Dendritic cell treated with granulocyte-macrophage colony-stimulating factor and Interleukin-4, amounts not matched to agents 40 ng/mL and 50 ng/mL, for 4 days (primary cell): ENCODE data around the gene NLGN1.
"Not testable (repeated sequence)": the region's sequence is repeated elsewhere in the genome, so short reads cannot be mapped to it uniquely, and the experiment has no call there.

Experiments
- H3K27ac Mint-ChIP-seq: one replicate; pipeline ENCODE4 v1.8.0; 2022; ENCODE audit warnings: mild to moderate bottlenecking, mixed read lengths
- H3K27me3 Mint-ChIP-seq: one replicate; pipeline ENCODE4 v1.8.0; 2022; ENCODE audit warnings: mild to moderate bottlenecking, mixed read lengths
- H3K36me3 Mint-ChIP-seq: one replicate; pipeline ENCODE4 v1.8.0; 2022; ENCODE audit warnings: low read depth, mixed read lengths
- H3K4me1 Mint-ChIP-seq: one replicate; pipeline ENCODE4 v1.8.0; 2022; ENCODE audit warnings: low read depth, mixed read lengths
- H3K4me3 Mint-ChIP-seq: one replicate; pipeline ENCODE4 v1.8.0; 2022; ENCODE audit warnings: mild to moderate bottlenecking, moderate library complexity, mixed read lengths
- H3K9me3 Mint-ChIP-seq: one replicate; pipeline ENCODE4 v1.8.0; 2022; ENCODE audit warnings: mixed read lengths
- intact Hi-C: fragments of 100-400 bp; cut with micrococcal nuclease; formaldehyde crosslinking; loops from one replicate; pipeline ENCODE4 v1.15.0; 2022

NLGN1 gene

DNA sequence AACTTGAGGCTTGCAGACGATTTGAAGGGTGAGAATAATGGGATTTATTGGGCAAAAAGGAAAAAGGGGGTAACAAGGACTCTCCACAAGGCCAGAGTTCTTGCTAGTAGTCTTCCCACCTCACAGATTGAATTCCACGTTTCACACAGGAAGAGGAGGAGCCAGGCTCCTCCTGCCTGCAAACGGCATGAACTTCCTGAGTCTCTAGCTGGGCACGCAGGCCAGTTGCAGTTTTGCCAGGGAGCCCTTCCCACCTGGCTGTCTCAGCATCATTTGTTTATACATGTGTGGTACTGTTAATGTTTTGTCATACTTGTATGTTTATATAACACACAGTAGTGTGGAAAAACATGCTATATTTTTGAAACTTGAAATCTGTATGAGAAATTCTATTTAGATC, 155.0 kb downstream of the NLGN1 start:
- intact Hi-C loops = loop anchor here (2.0 kb wide), 1 partner anchor 180 kb away; no protein-coding TSS in a partner anchor
- no peaks in the 10 kb centered on the region for H3K4me1 Mint-ChIP-seq

DNA sequence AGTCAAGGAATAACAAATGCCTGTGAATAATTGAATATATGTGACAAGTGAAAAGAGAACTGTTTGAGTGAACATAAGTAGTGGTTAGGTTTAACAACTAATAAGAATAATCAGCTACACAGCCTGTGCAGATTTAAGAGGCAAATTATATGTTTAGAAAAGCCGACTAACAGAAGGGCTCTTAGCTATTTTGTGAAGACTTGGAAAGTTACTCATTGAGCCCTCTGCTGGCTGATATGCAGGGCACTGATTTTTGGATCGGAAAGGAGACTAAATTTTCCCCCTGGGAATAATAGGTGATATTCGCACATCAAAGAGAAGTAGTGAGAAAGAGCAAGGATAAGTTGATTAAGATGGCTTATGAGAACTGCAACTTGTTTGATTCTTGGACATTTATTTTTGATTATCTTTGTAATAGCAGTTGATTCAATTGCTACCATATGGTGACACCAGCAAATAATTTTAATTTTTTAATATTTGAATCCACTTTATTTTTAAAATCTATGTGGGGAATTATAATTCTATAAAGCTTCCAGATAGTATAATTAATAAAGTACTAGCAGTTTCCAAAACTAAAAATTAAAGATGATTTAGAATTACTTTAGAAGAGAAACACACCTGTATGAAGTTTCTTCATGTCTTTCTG, 156.2 kb downstream of the NLGN1 start:
- H3K9me3 Mint-ChIP-seq = no peaks in the 10 kb centered on the region
- H3K4me1 Mint-ChIP-seq = no peaks in the 10 kb centered on the region
- intact Hi-C loops = loop anchor here (2.0 kb wide), 1 partner anchor 181 kb away; no protein-coding TSS in a partner anchor
- H3K27me3 Mint-ChIP-seq = no peaks in the 10 kb centered on the region
- H3K27ac Mint-ChIP-seq = no peak overlapping the region
- H3K36me3 Mint-ChIP-seq = no peaks in the 10 kb centered on the region
- no peak overlapping the region for H3K4me3 Mint-ChIP-seq

More for the DNA sequence above, 155.0 kb downstream of the NLGN1 start:
- H3K4me3 Mint-ChIP-seq = no peak overlapping the region
- no peaks in the 10 kb centered on the region for H3K36me3 Mint-ChIP-seq
- no peak overlapping the region for H3K27ac Mint-ChIP-seq
- no peaks in the 10 kb centered on the region for H3K27me3 Mint-ChIP-seq
- H3K9me3 Mint-ChIP-seq = no peaks in the 10 kb centered on the region

DNA sequence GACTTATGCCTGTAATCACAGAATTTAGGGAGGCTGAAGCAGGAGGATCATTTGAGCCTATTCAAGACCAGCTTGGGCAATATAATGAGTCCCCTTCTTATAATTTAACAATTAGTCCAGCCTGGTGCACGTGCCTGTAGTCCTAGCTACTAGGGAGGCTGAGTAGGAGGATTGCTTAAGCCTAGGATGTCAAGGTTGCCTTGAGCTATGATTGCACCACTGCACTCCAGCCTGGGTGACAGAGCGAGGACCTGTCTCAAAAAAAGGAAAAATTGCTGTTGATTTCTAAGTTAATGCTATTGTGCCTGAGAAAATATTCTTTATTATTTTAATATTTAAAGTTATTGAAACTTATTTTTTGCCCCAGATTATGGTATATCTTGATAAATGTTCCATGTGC, 159.0 kb downstream of the NLGN1 start:
- H3K36me3 Mint-ChIP-seq = no peaks in the 10 kb centered on the region

DNA sequence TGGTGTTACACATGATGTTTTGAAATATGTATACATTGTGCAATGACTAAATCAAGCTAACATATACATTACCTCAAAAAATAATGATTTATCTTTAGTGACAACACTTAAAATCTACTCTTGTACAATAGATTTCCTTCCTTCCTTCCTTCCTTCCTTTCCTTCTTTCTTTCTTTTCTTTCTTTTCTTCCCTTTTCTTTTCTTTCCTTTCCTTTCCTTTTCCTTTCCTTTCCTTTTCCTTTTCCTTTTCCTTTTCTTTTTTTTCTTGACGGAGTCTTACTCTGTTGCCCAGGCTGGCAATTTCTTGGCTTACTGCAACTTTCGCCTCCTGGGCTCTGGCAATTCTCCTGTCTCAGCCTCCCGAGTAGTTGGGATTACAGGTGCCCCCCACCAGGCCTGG, 170.5 kb downstream of the NLGN1 start:
- Mint-ChIP-seq H3K9me3 (no peaks in the 10 kb centered on the region), H3K27ac (no peak overlapping the region), H3K4me3 (no peak overlapping the region), H3K36me3 (no peaks in the 10 kb centered on the region), H3K4me1 (no peaks in the 10 kb centered on the region), H3K27me3 (no peaks in the 10 kb centered on the region)
- intact Hi-C loops = no loop called here

More for the DNA sequence above, 159.0 kb downstream of the NLGN1 start:
- Mint-ChIP-seq H3K4me1 (no peaks in the 10 kb centered on the region), H3K9me3 (no peaks in the 10 kb centered on the region), H3K27me3 (no peaks in the 10 kb centered on the region), H3K4me3 (no peak overlapping the region), H3K27ac (no peak overlapping the region)
- intact Hi-C loops = no loop called here

DNA sequence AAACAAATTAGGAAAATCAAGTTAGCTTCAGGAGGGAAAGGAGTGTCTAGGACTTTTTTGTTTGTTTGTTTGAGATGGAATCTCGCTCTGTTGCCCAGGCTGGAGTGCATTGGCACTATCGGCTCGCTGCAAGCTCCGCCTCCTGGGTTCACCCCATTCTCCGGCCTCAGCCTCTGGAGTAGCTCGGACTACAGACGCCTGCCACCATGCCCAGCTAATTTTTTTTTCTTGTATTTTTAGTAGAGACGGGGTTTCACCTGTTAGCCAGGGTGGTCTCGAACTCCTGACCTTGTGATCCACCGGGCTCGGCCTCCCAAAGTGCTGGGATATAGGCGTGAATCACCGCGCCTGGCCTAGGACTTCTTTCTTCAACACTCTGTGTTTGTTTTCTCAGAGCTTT, 171.1 kb downstream of the NLGN1 start:
- Mint-ChIP-seq H3K4me3 (no peak overlapping the region), H3K27me3 (no peaks in the 10 kb centered on the region), H3K9me3 (no peaks in the 10 kb centered on the region), H3K36me3 (no peaks in the 10 kb centered on the region), H3K27ac (no peak overlapping the region), H3K4me1 (no peaks in the 10 kb centered on the region)
- intact Hi-C loops = no loop called here

DNA sequence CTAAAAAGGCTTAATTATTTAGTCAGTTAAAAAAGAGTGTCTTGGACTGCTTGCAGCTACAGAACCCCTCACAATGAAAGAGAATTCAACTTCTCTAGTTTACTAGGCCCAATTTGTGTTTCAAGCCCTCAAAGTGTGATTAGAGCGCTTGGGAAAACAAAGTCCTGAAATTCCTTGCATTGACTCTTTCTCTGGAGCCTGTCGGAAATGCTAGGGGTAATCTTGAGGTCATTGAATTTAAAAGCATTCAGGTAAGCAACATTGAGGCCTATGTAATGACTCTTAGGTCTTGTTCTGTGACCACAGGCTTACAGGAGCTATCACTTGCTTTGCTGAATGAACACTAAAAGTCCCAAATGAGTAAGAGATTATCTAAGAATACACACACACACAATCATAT, 186.0 kb downstream of the NLGN1 start:
- Mint-ChIP-seq H3K4me3 (no peak overlapping the region), H3K9me3 (no peaks in the 10 kb centered on the region), H3K27me3 (peaks cover 24% of the 10 kb centered on the region), H3K4me1 (peaks cover 10% of the 10 kb centered on the region), H3K27ac (no peak overlapping the region), H3K36me3 (no peaks in the 10 kb centered on the region)
- intact Hi-C loops = no loop called here

DNA sequence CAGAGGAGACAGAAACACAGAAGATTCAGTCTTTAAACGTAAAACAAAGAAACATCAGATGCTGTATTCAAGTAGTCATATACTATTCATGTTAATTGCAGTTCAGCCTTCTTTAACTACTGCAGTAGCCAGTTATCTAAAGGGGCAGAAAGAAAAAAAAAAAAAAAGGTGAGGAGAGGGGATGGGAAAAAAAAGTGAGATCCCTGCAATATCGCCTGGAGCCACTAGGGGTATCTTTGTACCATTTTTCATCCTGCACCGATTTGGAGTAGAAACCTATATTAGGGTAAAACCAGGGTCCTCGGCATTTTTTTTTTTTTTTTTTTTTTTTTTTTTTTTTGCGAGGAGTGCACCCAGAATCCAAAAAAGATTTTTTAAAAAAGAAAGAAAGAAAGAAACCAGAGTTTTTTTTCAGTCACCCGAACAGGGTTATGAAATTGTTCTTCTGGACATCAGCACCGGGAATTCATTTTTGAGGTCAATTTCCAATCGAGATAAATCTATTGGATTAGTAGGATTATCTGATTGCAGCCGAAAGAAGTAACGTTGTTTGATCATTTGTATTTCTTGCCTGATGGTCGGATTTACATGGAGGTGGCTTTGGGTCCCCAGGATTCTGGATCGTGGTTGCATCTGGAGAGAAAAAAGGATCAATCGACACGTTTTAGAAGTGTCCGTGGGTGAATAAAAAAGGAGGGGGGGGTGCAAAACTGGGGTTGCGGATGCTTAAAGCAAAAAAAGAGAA, 186.7 kb downstream of the NLGN1 start:
- intact Hi-C loops = no loop called here
- Mint-ChIP-seq H3K9me3 (no peaks in the 10 kb centered on the region), H3K4me3 (no peak overlapping the region), H3K27ac (no peak overlapping the region), H3K4me1 (peaks cover 10% of the 10 kb centered on the region), H3K27me3 (peaks cover 24% of the 10 kb centered on the region), H3K36me3 (no peaks in the 10 kb centered on the region)

DNA sequence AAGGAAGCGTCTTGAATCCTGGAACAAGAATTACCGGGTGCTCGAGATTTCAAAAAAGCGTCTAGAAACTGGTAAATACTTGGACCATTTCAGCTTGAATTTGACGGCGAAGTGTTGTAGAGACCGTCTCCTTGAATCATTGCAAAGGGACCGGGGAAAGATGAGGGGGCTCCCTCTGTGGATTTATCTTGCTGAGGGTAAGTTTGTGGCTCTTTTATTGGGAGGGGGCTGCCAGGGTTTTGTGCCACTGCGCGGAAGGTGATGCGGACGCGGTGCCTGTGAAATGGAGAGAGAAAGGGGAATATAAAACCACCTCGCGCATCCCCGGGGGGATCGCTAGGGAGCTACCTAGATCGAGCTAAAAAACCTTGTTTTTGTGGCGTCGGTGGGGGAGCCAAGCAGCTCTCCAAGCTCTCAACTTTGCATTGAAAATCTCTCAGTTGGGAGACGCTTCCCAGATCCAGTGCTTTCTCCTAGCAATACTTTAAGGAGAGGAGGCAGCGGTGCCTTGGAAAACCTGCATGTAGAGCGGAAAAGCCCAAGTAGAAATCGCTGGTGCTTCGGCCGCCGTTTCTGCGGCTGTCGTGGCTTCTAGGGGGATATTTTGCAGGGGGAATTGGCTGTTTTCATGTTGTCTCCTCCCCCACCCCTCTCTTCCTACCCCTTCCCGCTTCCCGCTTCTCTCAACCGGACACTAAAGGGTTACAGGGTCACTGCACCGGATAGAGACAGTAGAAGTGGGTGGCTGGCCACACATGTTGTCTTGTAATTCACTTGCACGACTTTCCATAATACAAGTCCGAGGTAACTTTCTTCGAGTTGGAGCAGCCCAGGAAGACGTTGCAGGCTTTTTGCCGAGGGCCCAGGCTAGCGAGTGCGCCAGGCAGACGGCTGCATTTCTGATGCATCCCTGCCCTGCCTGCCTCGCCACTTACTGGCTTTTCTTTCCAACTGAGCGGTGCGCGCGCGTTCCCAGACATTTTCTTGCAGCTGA, 187.6 kb downstream of the NLGN1 start:
- intact Hi-C loops = no loop called here
- Mint-ChIP-seq H3K9me3 (no peaks in the 10 kb centered on the region), H3K36me3 (no peaks in the 10 kb centered on the region), H3K27me3 (peaks cover 24% of the 10 kb centered on the region), H3K27ac (no peak overlapping the region), H3K4me1 (peaks cover 10% of the 10 kb centered on the region), H3K4me3 (no peak overlapping the region)

DNA sequence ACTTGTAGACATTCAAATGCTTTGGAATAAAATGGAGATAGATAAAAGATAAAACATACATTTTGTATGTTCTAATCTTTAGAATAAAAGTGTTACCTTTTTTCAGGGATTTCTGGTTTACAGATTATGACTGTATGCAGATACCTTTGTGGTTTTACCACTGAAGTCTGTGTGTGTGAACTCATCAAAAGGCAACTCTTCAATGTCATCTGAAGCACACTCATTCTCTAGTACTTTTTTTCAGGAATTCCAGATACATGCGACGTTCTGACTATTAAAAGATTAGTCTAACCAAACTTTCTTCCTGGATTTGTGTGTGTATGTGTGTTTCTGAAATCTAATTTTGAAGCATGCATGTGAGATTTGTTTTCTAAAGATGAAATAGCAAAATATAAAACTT, 188.6 kb downstream of the NLGN1 start:
- no peak overlapping the region for H3K27ac Mint-ChIP-seq

DNA sequence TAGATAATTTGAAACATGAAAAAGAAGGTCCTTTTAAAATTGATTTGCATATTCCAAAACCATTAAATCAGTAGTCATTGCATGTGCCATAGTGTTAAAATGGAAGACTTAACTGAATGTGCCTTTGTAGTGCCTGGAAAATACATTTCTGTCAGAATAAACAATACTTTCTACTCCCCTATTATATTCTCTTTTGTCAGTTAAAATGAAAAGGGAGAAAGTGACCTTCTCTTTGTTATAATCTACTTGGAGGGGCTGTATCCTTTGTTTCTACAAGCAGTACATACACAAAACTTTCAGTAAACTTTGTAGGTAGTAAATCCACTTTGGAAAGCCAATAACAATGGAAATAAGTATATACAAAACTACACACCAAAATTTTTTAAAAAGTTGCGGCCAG, 189.5 kb downstream of the NLGN1 start:
- Mint-ChIP-seq H3K9me3 (no peaks in the 10 kb centered on the region), H3K27me3 (peaks cover 24% of the 10 kb centered on the region), H3K4me3 (no peak overlapping the region), H3K27ac (no peak overlapping the region), H3K4me1 (peaks cover 10% of the 10 kb centered on the region), H3K36me3 (no peaks in the 10 kb centered on the region)
- intact Hi-C loops = no loop called here

More for the DNA sequence above, 188.6 kb downstream of the NLGN1 start:
- H3K4me1 Mint-ChIP-seq = peaks cover 10% of the 10 kb centered on the region
- peaks cover 24% of the 10 kb centered on the region for H3K27me3 Mint-ChIP-seq
- no peaks in the 10 kb centered on the region for H3K36me3 Mint-ChIP-seq
- intact Hi-C loops = no loop called here
- no peak overlapping the region for H3K4me3 Mint-ChIP-seq
- no peaks in the 10 kb centered on the region for H3K9me3 Mint-ChIP-seq

DNA sequence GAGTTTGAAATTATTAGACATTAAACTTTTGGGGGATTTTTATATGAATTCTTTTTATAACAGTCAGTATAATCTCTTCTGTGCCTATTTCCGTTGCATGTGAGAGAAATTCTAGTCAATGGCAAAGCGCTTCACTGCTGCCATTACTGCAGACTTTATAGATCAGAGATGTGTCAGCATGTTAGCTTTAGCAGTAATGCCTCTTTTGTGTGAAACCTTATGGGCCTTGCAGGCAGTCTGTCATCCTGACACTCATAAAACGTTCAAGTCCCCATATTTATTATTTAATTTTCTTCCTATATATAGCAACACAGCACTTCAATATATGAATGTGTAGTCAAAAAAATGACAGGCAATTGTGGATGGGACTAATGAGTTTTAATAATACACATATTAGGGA, 191.0 kb downstream of the NLGN1 start:
- Mint-ChIP-seq H3K27ac (no peak overlapping the region), H3K4me3 (no peak overlapping the region), H3K36me3 (no peaks in the 10 kb centered on the region), H3K9me3 (peaks cover 8% of the 10 kb centered on the region), H3K4me1 (peaks cover 10% of the 10 kb centered on the region), H3K27me3 (peaks cover 24% of the 10 kb centered on the region)
- intact Hi-C loops = no loop called here

DNA sequence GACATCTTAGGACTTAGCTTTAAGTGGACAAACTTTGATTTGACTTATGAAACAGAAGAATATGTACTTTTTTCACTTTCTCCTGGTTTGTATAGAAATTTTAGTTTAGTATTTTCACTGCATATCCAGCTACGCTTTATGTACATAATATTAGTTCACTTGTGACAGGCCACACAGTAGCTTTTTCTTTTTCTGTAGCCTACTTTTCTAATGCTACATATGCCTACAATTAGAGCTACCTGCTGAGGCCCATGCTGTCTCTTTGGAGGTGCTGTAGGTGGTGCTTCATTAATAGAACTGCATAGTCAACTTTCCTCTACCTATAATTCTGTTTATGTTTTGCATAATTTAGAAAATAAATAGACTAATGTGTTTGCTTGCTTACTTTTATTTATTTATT, 191.6 kb downstream of the NLGN1 start:
- Mint-ChIP-seq H3K9me3 (peaks cover 13% of the 10 kb centered on the region), H3K4me1 (peaks cover 10% of the 10 kb centered on the region), H3K4me3 (no peak overlapping the region), H3K27ac (no peak overlapping the region), H3K36me3 (no peaks in the 10 kb centered on the region), H3K27me3 (peaks cover 20% of the 10 kb centered on the region)
- intact Hi-C loops = no loop called here

DNA sequence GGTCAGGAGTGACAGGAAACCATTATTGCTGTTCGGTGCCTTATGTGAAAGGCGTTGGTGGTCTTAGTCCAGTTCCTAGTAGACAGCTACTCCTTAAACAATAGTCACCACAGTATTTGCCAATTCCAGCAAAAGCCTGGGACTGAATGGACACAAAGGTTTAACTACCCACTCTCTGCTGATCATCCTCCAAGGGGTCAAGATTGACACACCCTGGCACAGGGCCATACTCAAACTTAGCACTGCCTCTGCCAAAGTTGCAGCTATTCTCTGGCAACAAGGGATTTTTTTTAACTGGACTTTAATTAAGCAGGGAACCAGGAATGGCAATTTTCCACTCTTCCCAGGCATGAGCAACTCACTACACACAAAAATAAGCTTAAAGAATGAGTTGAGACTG, 193.9 kb downstream of the NLGN1 start:
- Mint-ChIP-seq H3K27me3 (peaks cover under 1% of the 10 kb centered on the region), H3K4me3 (no peak overlapping the region), H3K9me3 (peaks cover 13% of the 10 kb centered on the region), H3K4me1 (no peaks in the 10 kb centered on the region), H3K36me3 (no peaks in the 10 kb centered on the region), H3K27ac (no peak overlapping the region)
- intact Hi-C loops = no loop called here

DNA sequence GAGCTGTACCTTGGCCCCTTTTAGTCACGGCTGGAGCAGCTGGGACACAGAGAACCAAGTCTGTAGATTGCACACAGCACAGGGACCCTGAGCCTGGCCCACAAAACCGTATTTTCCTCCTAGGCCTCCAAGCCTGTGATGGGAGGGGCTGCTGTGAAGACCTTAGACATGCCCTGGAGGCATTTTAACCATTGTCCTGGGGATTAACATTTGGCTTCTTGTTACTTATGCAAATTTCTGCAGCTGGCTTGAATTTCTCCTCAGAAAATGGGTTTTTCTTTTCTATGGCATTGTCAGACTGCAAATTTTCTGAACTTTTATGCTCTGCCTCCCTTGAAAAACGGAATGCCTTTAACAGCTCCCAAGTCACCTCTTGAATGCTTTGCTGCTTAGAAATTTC, 197.3 kb downstream of the NLGN1 start:
- H3K4me1 Mint-ChIP-seq, intact Hi-C loops, H3K27me3 Mint-ChIP-seq, H3K36me3 Mint-ChIP-seq, H3K27ac Mint-ChIP-seq, H3K4me3 Mint-ChIP-seq: not testable (repeated sequence)
- peaks cover 13% of the 10 kb centered on the region for H3K9me3 Mint-ChIP-seq
